ENCODE measurements around the gene RAB40B. TPM values are rescaled to one million over a fixed set of nuclear protein-coding genes. Genes with fewer than 3 reads are reported as not detected.

RAB40B gene
- total and polyA plus RNA-seq, 4 donors, result 4.9 to 12.2 (median 9.1) TPM

DNA sequence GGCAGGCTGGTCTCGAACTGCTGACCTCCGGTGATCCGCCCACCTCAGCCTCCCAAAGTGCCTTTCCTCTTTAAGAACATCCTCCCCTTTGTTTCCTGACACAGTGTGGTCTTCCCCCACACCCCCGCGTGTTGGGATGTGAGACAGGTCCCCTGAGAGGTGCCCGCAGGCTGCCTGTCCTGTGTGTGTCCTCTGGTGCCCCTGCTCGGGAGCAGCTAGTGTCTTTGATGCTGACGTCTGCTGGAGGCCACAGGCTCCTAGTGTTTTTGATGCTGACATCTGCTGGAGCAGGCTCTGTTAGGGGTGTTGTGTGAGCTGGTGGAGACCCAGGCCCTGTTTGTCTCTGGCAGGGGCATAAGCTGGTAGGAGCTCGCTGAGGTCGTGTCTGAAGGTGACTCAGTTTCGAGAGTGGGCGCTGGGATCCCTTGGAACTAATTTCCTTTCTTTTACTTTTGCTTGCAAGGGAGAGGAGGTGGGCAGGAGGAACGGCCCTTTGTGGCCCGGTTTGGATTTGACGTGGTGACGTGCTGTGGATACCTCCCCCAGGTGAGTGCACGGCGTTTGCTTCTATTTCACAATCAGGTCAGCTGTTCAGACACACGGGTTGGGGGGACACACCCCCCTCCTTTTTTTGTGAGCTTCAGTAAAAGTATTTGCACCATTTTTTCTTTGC, 24.0 kb upstream of the RAB40B start:
- WGBS, 2 donors, result 84 to 87% methylated on average over 19 of the region's 19 CpGs
- no peak overlapping the region for H3K27ac ChIP-seq (ENCODE audit: low read depth in 1 of 2, low read length in 1 of 2)
- TF ChIP-seq, protein P1, sequence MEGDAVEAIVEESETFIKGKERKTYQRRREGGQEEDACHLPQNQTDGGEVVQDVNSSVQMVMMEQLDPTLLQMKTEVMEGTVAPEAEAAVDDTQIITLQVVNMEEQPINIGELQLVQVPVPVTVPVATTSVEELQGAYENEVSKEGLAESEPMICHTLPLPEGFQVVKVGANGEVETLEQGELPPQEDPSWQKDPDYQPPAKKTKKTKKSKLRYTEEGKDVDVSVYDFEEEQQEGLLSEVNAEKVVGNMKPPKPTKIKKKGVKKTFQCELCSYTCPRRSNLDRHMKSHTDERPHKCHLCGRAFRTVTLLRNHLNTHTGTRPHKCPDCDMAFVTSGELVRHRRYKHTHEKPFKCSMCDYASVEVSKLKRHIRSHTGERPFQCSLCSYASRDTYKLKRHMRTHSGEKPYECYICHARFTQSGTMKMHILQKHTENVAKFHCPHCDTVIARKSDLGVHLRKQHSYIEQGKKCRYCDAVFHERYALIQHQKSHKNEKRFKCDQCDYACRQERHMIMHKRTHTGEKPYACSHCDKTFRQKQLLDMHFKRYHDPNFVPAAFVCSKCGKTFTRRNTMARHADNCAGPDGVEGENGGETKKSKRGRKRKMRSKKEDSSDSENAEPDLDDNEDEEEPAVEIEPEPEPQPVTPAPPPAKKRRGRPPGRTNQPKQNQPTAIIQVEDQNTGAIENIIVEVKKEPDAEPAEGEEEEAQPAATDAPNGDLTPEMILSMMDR (IDR thresholded peaks at IDR 0.05; ENCODE audit: control extremely low read depth, extremely low read depth), result no peak
- ATAC-seq (ENCODE audit: insufficient read depth, low FRiP score) (no peak), DNase-seq (no peak)
- peaks cover 14 to 32% (median 21%) of the 10 kb centered on the region in 4 donors for H3K36me3 ChIP-seq (ENCODE audit: control insufficient read depth in 4 of 4, insufficient read depth in 4 of 4, low read length in 4 of 4)
- H3K4me3 ChIP-seq, result no peak overlapping the region
- no peaks in the 10 kb centered on the region for H3K9me3 ChIP-seq (ENCODE audit: control insufficient read depth in 4 of 4, insufficient read depth in 3 of 4, low read length in 3 of 4)
- H3K9ac ChIP-seq (ENCODE audit: insufficient read depth in 1 of 2, low read length in 2 of 2), result no peak overlapping the region
- no peaks in the 10 kb centered on the region for H3K27me3 ChIP-seq (ENCODE audit: control insufficient read depth in 3 of 3, insufficient read depth in 3 of 3, low read length in 2 of 3)
- H3K4me1 ChIP-seq (ENCODE audit: control insufficient read depth in 5 of 5, insufficient read depth in 5 of 5, low read length in 5 of 5), result peaks cover 3 to 8% (median 5%) of the 10 kb centered on the region in 5 donors

DNA sequence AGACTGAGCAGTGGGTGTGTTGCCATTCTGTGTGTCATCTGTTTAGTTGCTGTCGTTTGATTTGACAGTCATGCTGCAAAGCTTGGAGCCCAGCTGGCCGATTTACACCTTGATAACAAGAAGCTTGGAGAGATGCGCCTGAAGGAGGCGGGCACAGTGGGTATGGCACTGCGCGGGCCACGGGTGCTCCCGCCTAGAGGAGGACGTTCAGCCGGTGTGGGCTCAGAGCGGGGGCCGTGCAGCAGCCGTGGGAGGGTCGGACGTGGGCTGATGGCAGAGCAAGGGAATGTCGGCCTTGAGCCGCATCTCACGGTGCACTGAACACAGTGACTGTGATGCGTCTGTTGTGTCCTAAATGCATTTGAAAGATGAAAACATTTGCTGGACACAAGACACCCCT, 21.7 kb upstream of the RAB40B start:
- Histone ChIP-seq H3K4me3 (no peak overlapping the region), H3K27ac (ENCODE audit: low read depth in 1 of 2, low read length in 1 of 2) (no peak overlapping the region), H3K9ac (ENCODE audit: insufficient read depth in 1 of 2, low read length in 2 of 2) (no peak overlapping the region), H3K9me3 (ENCODE audit: control insufficient read depth in 4 of 4, insufficient read depth in 3 of 4, low read length in 3 of 4) (no peaks in the 10 kb centered on the region), H3K27me3 (ENCODE audit: control insufficient read depth in 3 of 3, insufficient read depth in 3 of 3, low read length in 2 of 3) (no peaks in the 10 kb centered on the region), H3K4me1 (ENCODE audit: control insufficient read depth in 5 of 5, insufficient read depth in 5 of 5, low read length in 5 of 5) (peaks cover 3 to 14% (median 5%) of the 10 kb centered on the region in 5 donors), H3K36me3 (ENCODE audit: control insufficient read depth in 4 of 4, insufficient read depth in 4 of 4, low read length in 4 of 4) (peaks cover 0 to 24% (median 13%) of the 10 kb centered on the region in 4 donors)
- DNase-seq, result no peak
- TF ChIP-seq, protein P1 (IDR thresholded peaks at IDR 0.05; ENCODE audit: control extremely low read depth, extremely low read depth), result no peak
- ATAC-seq (ENCODE audit: insufficient read depth, low FRiP score), result no peak
- 96% methylated on average over 19 of the region's 19 CpGs for WGBS, 2 donors

DNA sequence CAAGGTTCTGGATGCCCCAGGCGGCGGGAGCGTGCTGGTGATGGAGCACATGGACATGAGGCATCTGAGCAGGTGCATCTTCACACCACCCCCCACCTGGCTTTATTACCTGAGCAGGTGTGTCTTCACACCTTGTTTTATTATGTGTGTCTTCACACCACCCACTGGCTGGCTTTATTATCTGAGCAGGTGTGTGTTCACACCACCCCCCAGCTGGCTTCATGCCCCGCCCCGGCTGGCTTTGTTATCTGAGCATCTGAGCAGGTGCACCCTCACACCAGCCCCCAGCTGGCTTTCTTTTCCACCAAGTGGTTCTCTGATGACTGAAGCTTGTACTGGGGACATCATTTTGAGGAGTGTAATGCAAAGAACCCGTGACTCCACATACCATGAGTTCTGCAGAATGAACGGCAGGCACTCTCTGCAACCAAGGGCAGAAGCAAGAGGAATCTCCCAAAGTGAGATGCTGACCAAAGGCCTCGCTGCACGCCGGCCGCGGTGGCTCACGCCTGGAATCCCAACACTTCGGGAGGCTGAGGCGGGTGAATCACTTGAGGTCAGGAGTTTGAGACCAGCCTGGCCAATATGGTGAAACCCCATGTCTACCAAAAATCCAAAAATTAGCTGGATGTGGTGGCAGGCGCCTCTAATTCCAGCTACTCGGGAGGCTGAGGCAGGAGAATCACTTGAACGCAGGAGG, 20.6 kb upstream of the RAB40B start:
- H3K36me3 ChIP-seq (ENCODE audit: control insufficient read depth in 4 of 4, insufficient read depth in 4 of 4, low read length in 4 of 4), result peaks cover 0 to 24% (median 13%) of the 10 kb centered on the region in 4 donors
- TF ChIP-seq, protein P1 (IDR thresholded peaks at IDR 0.05; ENCODE audit: control extremely low read depth, extremely low read depth), result no peak
- 96 to 97% methylated on average over 18 of the region's 18 CpGs for WGBS, 2 donors

More for the DNA sequence above, 20.6 kb upstream of the RAB40B start:
- ATAC-seq (ENCODE audit: insufficient read depth, low FRiP score) (no peak), DNase-seq (no peak)
- Histone ChIP-seq H3K9me3 (ENCODE audit: control insufficient read depth in 4 of 4, insufficient read depth in 3 of 4, low read length in 3 of 4) (no peaks in the 10 kb centered on the region), H3K9ac (ENCODE audit: insufficient read depth in 1 of 2, low read length in 2 of 2) (no peak overlapping the region), H3K27ac (ENCODE audit: low read depth in 1 of 2, low read length in 1 of 2) (no peak overlapping the region), H3K4me1 (ENCODE audit: control insufficient read depth in 5 of 5, insufficient read depth in 5 of 5, low read length in 5 of 5) (peaks cover 3 to 14% (median 5%) of the 10 kb centered on the region in 5 donors), H3K4me3 (no peak overlapping the region), H3K27me3 (ENCODE audit: control insufficient read depth in 3 of 3, insufficient read depth in 3 of 3, low read length in 2 of 3) (no peaks in the 10 kb centered on the region)
